ENCODE results near the gene ELAVL1. TPM values are rescaled to one million over a fixed set of nuclear protein-coding genes. Genes with fewer than 3 reads are reported as not detected.
A peak's percentile ranks its signal among the peaks of the same experiment; 100 is the strongest.

The ELAVL1 gene
- total and polyA plus RNA-seq, 7 donors, result 22.3 to 57.9 (median 44.5) TPM

GRCh38 chr19:7928741-7929701, 76.4 kb downstream of the ELAVL1 start:
- ATAC-seq (peak in 1 of 4 donors; percentile 26), DNase-seq (peak; percentile 64 to 74)
- Histone ChIP-seq H3K36me3 (ENCODE audit: insufficient read depth in 1 of 2, low read depth in 1 of 2) (peaks cover 9 to 49% of the 10 kb centered on the region in 2 donors), H3K4me1 (peaks cover 23% of the 10 kb centered on the region), H3K4me3 (no peak overlapping the region), H3K27me3 (ENCODE audit: insufficient read depth in 3 of 3, low read length in 2 of 3) (no peaks in the 10 kb centered on the region), H3K27ac (peak overlapping the region; percentile 68), H3K9me3 (no peaks in the 10 kb centered on the region)
- TF ChIP-seq CTCF (IDR thresholded peaks at IDR 0.05), result peak; percentile 17
- intact Hi-C loops (cut with DNase I), result no loop called here
- WGBS, 3 donors, result 60 to 70% (median 61%) methylated on average over 24 of the region's 24 CpGs

- 48 to 69% (median 48%) methylated on average over 9 of the region's 9 CpGs for WGBS, 3 donors
- Histone ChIP-seq H3K27ac (peak overlapping the region; percentile 68), H3K4me3 (no peak overlapping the region), H3K36me3 (ENCODE audit: insufficient read depth in 1 of 2, low read depth in 1 of 2) (peaks cover 7 to 42% of the 10 kb centered on the region in 2 donors), H3K4me1 (peaks cover 23% of the 10 kb centered on the region), H3K9me3 (no peaks in the 10 kb centered on the region), H3K27me3 (ENCODE audit: insufficient read depth in 3 of 3, low read length in 2 of 3) (no peaks in the 10 kb centered on the region)
- ATAC-seq (no peak), DNase-seq (peak in 1 of 2 donors; percentile 20)
- TF ChIP-seq CTCF (IDR thresholded peaks at IDR 0.05), result no peak
- intact Hi-C loops (cut with DNase I), result no loop called here
Measured at GRCh38 chr19:7928334-7928706, 77.1 kb downstream of the ELAVL1 start.

GRCh38 chr19:7927605-7928333, 77.7 kb downstream of the ELAVL1 start:
- Histone ChIP-seq H3K27ac (peak overlapping the region; percentile 68), H3K4me1 (peaks cover 23% of the 10 kb centered on the region), H3K36me3 (ENCODE audit: insufficient read depth in 1 of 2, low read depth in 1 of 2) (peaks cover 6 to 39% of the 10 kb centered on the region in 2 donors), H3K4me3 (no peak overlapping the region), H3K27me3 (ENCODE audit: insufficient read depth in 3 of 3, low read length in 2 of 3) (no peaks in the 10 kb centered on the region), H3K9me3 (no peaks in the 10 kb centered on the region)
- intact Hi-C loops (cut with DNase I), result no loop called here
- no peak for TF ChIP-seq CTCF (IDR thresholded peaks at IDR 0.05)
- DNase-seq (peak; percentile 22 to 61), ATAC-seq (peak in 2 of 4 donors; percentile 5 to 10)
- 66 to 85% (median 70%) methylated on average over 22 to 23 of the region's 23 CpGs for WGBS, 3 donors

GRCh38 chr19:7926727-7927604, 78.5 kb downstream of the ELAVL1 start:
- Histone ChIP-seq H3K36me3 (ENCODE audit: insufficient read depth in 1 of 2, low read depth in 1 of 2) (peaks cover 3 to 39% of the 10 kb centered on the region in 2 donors), H3K27ac (no peak overlapping the region), H3K9me3 (no peaks in the 10 kb centered on the region), H3K27me3 (ENCODE audit: insufficient read depth in 3 of 3, low read length in 2 of 3) (no peaks in the 10 kb centered on the region), H3K4me3 (no peak overlapping the region), H3K4me1 (peaks cover 23% of the 10 kb centered on the region)
- ATAC-seq (peak in 3 of 4 donors; percentile 8 to 22 (median 17)), DNase-seq (peak; percentile 22 to 57)
- TF ChIP-seq CTCF (IDR thresholded peaks at IDR 0.05), result no peak
- intact Hi-C loops (cut with DNase I), result no loop called here
- 53 to 76% (median 67%) methylated on average over 29 to 32 of the region's 32 CpGs for WGBS, 3 donors
